ENCODE results near the gene TBC1D16. TPM values are rescaled to one million over a fixed set of nuclear protein-coding genes. Genes with fewer than 3 reads are reported as not detected.

The TBC1D16 gene
- total RNA-seq, 2 donors from 2014 or later: 1.9 to 2.6 TPM

DNA sequence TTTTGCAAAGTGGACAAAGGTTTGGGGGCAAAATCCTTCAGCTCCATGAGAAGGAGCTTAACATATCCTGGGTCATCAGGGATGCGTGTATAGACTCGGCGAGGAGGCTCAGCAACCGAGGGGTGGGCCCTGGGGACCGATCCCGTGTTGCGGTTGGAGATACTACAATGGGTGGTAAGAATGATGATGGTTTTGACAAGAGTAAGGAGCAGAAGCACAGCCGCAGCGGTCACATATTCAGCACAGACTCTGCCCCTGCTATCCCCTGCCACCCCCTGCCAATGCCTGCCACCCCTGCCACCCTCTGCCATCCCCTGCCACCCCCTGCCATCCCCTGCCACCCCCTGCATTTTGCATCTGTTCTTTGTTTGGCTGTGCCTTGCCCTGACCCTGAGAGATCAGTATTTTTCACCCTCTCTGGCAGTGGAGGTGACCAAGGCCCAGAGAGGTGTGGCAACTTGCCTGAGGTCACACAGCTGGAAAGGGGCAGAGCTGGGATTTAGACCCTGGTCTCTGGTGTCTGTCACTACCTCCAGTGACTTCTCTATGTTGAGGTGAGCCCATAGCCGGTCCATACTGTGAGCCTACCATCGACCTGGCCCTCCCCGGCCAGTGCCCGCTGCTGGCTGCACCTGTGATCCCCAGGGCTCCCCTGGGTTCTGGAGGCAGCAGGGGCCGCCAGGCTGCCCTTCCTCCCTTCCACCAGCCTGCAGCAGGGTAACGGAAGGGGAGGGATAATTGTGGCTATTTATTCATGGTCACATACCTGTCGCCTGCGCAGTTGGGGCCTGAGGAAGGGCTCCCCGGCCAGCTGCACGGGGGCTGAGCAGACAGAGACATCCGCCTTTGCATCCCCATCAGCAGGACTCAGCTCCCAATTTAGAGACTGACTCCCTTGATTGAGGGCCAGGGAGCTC, 121.5 kb downstream of the TBC1D16 start:
- H3K27ac Mint-ChIP-seq: no peak overlapping the region
- ATAC-seq: no peak
- peaks cover 2% of the 10 kb centered on the region for H3K36me3 Mint-ChIP-seq (ENCODE audit: low read depth)
- H3K9me3 ChIP-seq (ENCODE audit: control insufficient read depth, low read length, poor library complexity, severe bottlenecking): no peaks in the 10 kb centered on the region
- peaks cover 50% of the 10 kb centered on the region for H3K27me3 Mint-ChIP-seq
- no peak for DNase-seq
- no peak overlapping the region for H3K4me3 Mint-ChIP-seq
- peaks cover 7% of the 10 kb centered on the region for H3K4me1 Mint-ChIP-seq

DNA sequence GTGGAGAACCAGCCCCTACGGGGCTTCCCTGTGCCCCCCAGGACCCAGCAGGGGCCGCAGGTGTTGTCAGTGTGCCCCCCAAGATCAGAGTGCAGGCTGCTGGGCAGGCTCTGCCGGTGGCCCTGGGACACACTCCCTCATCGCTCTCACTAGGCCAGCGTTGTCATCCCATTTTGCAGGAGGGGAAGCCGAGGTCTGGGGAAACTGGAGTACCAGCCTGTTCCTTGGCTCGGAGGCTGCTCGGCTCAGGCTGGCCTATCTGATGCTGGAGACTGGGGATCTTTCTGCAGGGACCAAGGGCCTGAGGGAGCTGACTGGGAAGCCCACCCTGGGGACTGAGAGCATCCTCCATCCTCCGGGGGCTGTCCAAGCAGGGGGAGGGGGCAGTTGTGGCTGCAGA, 122.2 kb downstream of the TBC1D16 start:
- Mint-ChIP-seq H3K4me1 (peaks cover 7% of the 10 kb centered on the region), H3K36me3 (ENCODE audit: low read depth) (peaks cover 2% of the 10 kb centered on the region), H3K4me3 (no peak overlapping the region), H3K27me3 (peaks cover 48% of the 10 kb centered on the region), H3K27ac (no peak overlapping the region)
- DNase-seq: no peak
- H3K9me3 ChIP-seq (ENCODE audit: control insufficient read depth, low read length, poor library complexity, severe bottlenecking): no peaks in the 10 kb centered on the region
- ATAC-seq: no peak

DNA sequence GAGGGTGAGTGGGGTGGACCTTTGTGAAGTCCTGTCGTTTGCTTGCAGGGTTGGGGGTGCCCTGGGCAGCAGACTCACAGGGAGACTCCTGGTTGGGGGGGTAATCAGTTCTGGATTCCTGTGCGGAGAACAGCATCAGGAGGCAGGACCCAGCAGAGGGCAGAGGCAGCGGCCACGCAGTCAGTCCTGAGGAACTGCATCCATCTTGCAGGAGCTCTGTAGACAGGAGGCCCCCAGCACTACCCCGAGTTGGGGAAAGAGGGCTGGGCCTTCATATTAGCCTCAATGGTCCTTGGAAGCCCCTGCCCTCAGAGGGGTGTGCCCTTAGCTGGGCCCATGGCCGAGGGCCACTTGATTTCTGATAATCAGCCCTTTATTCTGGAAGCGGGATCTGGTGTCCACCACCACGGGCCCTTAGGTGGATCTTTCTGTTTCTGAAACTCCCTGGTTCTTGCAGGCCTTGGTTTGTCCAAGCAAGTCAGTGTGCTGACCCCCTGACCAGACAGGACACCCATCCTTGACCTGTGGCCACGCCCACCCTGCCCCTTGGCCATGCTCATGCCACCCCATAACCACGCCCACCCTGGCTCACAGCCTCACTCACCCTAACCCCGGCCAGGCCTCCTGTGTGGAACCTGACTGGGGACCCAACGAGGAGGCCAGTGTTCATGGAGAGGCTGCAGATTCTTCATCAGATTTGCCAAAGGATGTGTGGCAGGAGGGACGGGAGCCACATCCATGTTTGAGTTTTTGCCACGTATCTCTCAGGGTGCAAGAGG, 122.9 kb downstream of the TBC1D16 start:
- H3K9me3 ChIP-seq (ENCODE audit: control insufficient read depth, low read length, poor library complexity, severe bottlenecking): no peaks in the 10 kb centered on the region
- ATAC-seq (no peak), DNase-seq (no peak)
- peaks cover 7% of the 10 kb centered on the region for H3K4me1 Mint-ChIP-seq
- no peak overlapping the region for H3K4me3 Mint-ChIP-seq
- peaks cover 53% of the 10 kb centered on the region for H3K27me3 Mint-ChIP-seq
- no peak overlapping the region for H3K27ac Mint-ChIP-seq
- peaks cover 2% of the 10 kb centered on the region for H3K36me3 Mint-ChIP-seq (ENCODE audit: low read depth)

DNA sequence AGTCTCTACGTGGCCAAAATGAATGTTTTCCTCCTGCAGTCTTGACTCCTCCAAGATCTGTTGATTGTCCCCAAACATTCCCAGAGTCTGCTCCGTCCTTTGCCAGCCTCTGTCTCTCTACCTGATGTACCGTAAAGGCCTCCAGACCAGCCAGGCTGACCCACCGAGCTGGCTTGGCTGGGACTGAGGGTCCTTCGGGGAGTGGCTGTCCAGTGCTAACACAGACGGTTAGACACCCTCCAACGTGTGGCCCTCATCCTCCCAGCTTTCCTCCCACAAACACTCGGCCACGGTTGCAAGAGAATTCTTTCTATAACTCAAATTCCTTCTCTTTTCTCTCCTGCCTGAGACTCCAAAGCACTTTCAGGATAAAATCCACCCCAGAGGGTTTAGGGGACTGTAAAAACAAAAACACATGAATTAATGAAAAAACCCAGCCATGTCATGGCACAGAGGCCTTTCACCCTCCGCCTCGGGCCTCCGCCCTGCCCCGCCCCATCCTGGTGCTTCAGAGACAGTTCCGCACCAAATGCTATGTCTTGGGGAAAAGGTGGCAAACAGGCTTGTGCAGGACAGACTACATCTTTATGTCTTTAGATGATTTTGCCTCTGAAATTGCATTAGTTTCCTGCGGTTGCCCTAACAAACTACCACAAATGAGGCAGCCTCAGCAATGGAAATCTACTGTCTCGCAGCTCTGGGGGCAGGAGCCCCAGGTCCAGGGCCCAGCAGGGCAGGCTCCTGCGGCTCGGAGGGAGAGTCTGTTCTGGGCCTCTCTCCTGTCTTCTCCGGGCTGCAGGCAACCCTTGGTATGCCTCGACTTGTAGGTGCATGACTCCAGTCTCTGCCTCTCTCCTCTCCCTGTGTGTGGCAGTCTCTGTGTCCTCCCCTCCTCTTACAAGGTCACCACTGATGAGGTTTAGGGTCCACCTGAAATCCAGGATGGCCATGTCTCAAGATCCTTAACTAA, 124.0 kb downstream of the TBC1D16 start:
- H3K36me3 Mint-ChIP-seq (ENCODE audit: low read depth): peaks cover 4% of the 10 kb centered on the region
- no peak for DNase-seq
- no peak for ATAC-seq
- H3K9me3 ChIP-seq (ENCODE audit: control insufficient read depth, low read length, poor library complexity, severe bottlenecking): no peaks in the 10 kb centered on the region
- H3K4me3 Mint-ChIP-seq: no peak overlapping the region
- H3K27me3 Mint-ChIP-seq: peaks cover 51% of the 10 kb centered on the region
- H3K4me1 Mint-ChIP-seq: peaks cover 7% of the 10 kb centered on the region
- H3K27ac Mint-ChIP-seq: no peak overlapping the region

DNA sequence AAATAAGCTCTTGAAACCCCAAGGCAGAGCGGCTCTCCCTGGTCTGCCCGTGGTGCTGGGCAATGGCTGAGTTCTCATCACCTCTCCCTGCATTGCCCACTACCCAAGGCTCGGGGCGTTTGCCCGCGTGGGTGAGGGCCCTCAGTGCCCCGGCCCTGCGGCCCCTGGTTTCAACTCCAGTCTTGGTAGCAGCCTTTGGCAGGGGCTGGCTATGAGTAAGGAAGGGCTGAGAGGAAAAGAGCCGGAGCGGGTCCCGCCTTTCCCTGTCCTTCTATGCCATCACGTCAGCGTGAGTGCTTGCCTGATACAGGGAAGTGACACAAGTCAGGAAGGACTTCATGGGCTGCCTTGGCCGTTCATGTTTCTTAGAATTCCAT, 124.7 kb downstream of the TBC1D16 start:
- Mint-ChIP-seq H3K36me3 (ENCODE audit: low read depth) (peaks cover 4% of the 10 kb centered on the region), H3K27me3 (peaks cover 47% of the 10 kb centered on the region), H3K27ac (no peak overlapping the region), H3K4me3 (no peak overlapping the region), H3K4me1 (peaks cover 5% of the 10 kb centered on the region)
- DNase-seq (no peak), ATAC-seq (no peak)
- H3K9me3 ChIP-seq (ENCODE audit: control insufficient read depth, low read length, poor library complexity, severe bottlenecking): no peaks in the 10 kb centered on the region

DNA sequence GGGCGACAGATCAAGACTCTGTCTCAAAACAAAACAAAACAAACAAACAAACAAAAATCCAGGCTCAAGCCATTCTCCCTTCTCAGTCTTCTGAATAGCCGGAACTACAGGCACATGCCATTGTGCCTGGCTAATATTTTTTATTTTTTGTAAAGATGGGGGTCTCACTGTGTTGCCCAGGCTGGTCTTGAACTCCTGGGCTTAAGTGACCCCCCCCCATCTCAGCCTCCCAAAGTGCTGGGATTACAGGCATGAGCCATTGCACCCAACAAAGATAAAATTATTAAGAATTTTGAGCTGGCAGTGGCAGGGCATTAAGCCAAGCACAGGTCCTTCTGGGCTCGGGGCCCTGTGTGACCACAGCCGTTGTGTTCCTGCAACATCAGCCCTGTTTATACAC, 126.6 kb downstream of the TBC1D16 start:
- no peak for DNase-seq
- H3K36me3 Mint-ChIP-seq (ENCODE audit: low read depth): peaks cover 2% of the 10 kb centered on the region
- no peak overlapping the region for H3K4me3 Mint-ChIP-seq
- no peak for ATAC-seq
- peaks cover 2% of the 10 kb centered on the region for H3K4me1 Mint-ChIP-seq
- no peaks in the 10 kb centered on the region for H3K9me3 ChIP-seq (ENCODE audit: control insufficient read depth, low read length, poor library complexity, severe bottlenecking)
- H3K27me3 Mint-ChIP-seq: peaks cover 45% of the 10 kb centered on the region
- no peak overlapping the region for H3K27ac Mint-ChIP-seq

DNA sequence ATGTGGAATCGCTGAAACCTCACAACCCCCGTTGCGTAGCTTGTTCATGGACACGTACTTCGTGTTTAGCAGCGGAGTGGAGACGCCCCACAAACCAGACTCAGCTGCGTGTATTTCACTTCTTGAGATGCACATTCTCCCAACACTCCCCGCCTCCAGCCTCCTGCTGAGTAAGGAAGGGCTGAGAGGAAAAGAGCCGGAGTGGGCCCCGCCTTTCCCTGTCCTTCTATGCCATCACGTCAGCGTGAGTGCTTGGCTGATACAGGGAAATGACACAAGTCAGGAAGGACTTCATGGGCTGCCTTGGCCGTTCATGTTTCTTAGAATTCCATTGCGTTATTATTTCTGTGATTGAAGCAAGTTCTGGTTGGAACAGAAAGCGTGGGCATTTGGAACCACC, 127.8 kb downstream of the TBC1D16 start:
- DNase-seq (no peak), ATAC-seq (no peak)
- no peak overlapping the region for H3K4me3 Mint-ChIP-seq
- peaks cover 45% of the 10 kb centered on the region for H3K27me3 Mint-ChIP-seq
- no peaks in the 10 kb centered on the region for H3K9me3 ChIP-seq (ENCODE audit: control insufficient read depth, low read length, poor library complexity, severe bottlenecking)
- peaks cover 2% of the 10 kb centered on the region for H3K36me3 Mint-ChIP-seq (ENCODE audit: low read depth)
- no peak overlapping the region for H3K27ac Mint-ChIP-seq
- peaks cover 2% of the 10 kb centered on the region for H3K4me1 Mint-ChIP-seq

DNA sequence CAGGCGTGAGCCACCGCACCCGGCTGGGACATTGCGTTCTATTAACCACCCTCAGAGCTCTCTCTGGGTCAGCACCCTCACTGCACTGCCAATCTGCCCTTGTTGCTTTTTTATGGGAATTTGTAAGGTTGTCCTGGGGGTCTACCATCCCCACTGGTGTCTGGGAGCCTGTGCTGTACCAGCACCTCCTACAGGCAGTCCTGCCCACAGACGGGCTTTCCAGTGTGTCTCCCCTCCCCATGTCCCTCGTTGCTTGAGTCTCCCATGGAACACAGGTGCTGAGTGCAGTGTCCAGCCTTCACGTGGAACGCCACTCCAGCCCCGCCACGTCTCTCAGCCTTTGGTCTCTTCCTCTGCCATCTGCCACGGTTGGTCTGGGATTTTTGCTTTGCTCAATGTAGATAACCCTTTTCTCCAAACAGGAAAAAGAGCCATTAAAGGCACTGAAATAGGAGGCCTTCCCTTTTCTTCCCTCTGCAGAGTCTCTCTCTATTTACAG, 128.4 kb downstream of the TBC1D16 start:
- DNase-seq: no peak
- no peaks in the 10 kb centered on the region for H3K9me3 ChIP-seq (ENCODE audit: control insufficient read depth, low read length, poor library complexity, severe bottlenecking)
- H3K4me3 Mint-ChIP-seq: no peak overlapping the region
- peaks cover 2% of the 10 kb centered on the region for H3K4me1 Mint-ChIP-seq
- ATAC-seq: no peak
- peaks cover 2% of the 10 kb centered on the region for H3K36me3 Mint-ChIP-seq (ENCODE audit: low read depth)
- no peak overlapping the region for H3K27ac Mint-ChIP-seq
- H3K27me3 Mint-ChIP-seq: peaks cover 44% of the 10 kb centered on the region

DNA sequence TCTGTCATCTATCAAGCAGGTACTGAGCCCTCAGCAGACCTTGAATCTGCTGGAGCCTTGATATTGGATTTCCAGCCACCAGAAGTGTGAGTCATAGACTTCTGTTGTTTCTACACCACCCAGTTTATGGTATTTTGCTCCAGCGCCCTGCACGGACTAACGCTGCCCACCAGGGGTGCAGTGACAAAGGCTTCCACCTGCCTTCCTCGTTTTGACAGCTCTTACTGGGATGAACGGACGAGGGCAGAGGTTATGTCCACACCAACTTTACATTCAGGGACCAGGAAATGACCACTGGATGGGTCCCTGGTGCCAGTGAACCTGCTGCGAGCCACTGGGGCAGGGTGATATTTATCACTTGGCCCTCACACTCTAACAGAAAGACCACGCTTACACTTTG, 129.8 kb downstream of the TBC1D16 start:
- Mint-ChIP-seq H3K4me1 (no peaks in the 10 kb centered on the region), H3K4me3 (no peak overlapping the region), H3K27me3 (peaks cover 46% of the 10 kb centered on the region), H3K27ac (no peak overlapping the region), H3K36me3 (ENCODE audit: low read depth) (peaks cover 2% of the 10 kb centered on the region)
- ATAC-seq (no peak), DNase-seq (no peak)
- no peaks in the 10 kb centered on the region for H3K9me3 ChIP-seq (ENCODE audit: control insufficient read depth, low read length, poor library complexity, severe bottlenecking)

DNA sequence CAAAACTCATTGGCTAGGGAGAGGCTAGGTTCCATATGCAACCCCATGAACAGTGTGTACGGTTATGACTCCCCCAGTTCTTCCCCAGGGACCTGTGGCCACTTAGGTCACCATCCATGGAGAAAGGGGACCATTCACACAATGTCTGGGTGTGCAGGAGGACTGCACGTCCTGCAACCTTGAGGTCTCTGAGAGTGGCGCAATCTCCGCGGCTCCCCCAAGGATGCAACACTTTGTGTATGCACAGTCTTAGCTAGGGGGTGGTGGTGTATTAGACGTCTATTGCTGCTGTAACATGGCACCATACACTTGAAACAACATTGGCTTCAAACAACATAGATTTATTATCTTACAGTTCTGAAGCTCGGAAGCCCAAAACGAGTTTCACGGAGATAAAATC, 130.8 kb downstream of the TBC1D16 start:
- Mint-ChIP-seq H3K36me3 (ENCODE audit: low read depth) (peaks cover 2% of the 10 kb centered on the region), H3K27me3 (peaks cover 42% of the 10 kb centered on the region), H3K4me1 (no peaks in the 10 kb centered on the region), H3K4me3 (no peak overlapping the region), H3K27ac (no peak overlapping the region)
- ATAC-seq (no peak), DNase-seq (no peak)
- no peaks in the 10 kb centered on the region for H3K9me3 ChIP-seq (ENCODE audit: control insufficient read depth, low read length, poor library complexity, severe bottlenecking)

DNA sequence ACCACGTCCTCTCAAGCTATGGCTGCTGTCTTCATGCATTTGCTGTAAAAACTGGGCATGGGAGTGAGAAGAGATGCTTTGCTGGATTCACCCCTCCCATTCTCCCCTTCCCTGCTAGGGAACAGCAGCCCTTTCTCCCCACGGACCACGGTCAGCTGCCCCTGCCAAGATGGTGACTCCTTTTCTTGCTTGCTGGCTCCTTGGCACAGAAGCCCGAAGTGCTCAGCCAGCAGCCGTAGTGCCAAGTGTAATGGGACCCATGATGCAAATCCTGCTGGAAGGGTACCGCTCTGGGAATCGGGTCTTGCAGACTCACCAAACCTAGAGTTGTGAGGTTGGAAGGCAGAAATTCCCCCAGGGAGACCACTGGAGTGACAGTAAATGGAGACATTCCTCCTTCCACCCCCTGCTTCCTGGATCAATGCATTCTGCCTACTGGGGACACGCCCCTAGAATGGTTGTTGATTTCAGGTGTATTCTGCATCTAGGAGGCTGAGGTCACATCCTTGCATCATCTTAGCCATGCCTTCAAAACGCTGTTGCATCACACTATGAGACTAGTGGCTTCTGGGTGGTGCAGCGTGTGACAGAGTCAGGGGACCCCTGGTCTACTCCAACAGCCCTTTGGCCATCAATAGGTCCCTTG, 133.4 kb downstream of the TBC1D16 start:
- H3K9me3 ChIP-seq (ENCODE audit: control insufficient read depth, low read length, poor library complexity, severe bottlenecking): no peaks in the 10 kb centered on the region
- Mint-ChIP-seq H3K4me3 (no peak overlapping the region), H3K27ac (no peak overlapping the region), H3K4me1 (no peaks in the 10 kb centered on the region), H3K27me3 (peaks cover 35% of the 10 kb centered on the region), H3K36me3 (ENCODE audit: low read depth) (peaks cover under 1% of the 10 kb centered on the region)
- no peak for DNase-seq
- no peak for ATAC-seq

DNA sequence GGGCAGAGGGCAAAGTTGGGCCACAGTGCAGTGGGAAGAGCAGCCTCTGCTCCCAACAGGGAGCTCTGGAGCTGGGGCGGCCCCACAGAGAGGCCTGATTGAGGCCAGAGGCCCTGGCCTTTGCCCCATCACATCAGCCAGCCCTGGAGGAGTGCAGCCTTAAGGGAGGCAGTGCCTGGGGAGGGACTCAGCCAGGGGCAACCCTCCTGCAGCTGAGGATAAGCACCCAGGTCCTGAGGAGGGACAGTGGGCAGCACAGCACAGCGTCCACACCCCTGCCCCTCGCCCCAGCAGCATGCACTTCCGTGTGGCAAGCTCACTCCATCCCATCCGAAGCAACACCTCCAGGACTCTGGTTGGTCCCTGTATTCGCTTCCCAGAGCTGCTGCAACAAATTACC, 134.5 kb downstream of the TBC1D16 start:
- Mint-ChIP-seq H3K4me1 (no peaks in the 10 kb centered on the region), H3K27me3 (peaks cover 38% of the 10 kb centered on the region), H3K4me3 (no peak overlapping the region), H3K27ac (no peak overlapping the region), H3K36me3 (ENCODE audit: low read depth) (no peaks in the 10 kb centered on the region)
- no peaks in the 10 kb centered on the region for H3K9me3 ChIP-seq (ENCODE audit: control insufficient read depth, low read length, poor library complexity, severe bottlenecking)
- ATAC-seq: no peak
- no peak for DNase-seq

Data from T-helper 17 cell (primary cell).